Measurements from ENCODE around the gene DHX30. TPM values are rescaled to one million over a fixed set of nuclear protein-coding genes. Genes with fewer than 3 reads are reported as not detected.

The DHX30 gene
- polyA plus RNA-seq, 3 donors = 58.1 to 60.6 (median 59.4) TPM

Other genes starting within 250 kb of the DHX30 start
- 1 to 10 TPM in 1 of 3 donors, under 1 TPM in 2; 0.82 to 1.1 (median 0.96) TPM for gene CSPG5, start 224.3 kb upstream of the DHX30 start, polyA plus RNA-seq (ENCODE audit: insufficient read length in 3 of 3)
- 100 to 1,000 TPM; 128 to 137 (median 130) TPM for gene SMARCC1, start 21.2 kb upstream of the DHX30 start, polyA plus RNA-seq (ENCODE audit: insufficient read length in 3 of 3)
- gene MAP4, start 213.3 kb downstream of the DHX30 start, polyA plus RNA-seq (ENCODE audit: insufficient read length in 3 of 3) = 100 to 1,000 TPM; 176 to 187 (median 182) TPM

Measured in right renal cortex interstitium (tissue), 3 donors.